ENCODE results near the gene REG4.
"Not testable (repeated sequence)": the region's sequence is repeated elsewhere in the genome, so short reads cannot be mapped to it uniquely, and the experiment has no call there.

Gene REG4

DNA sequence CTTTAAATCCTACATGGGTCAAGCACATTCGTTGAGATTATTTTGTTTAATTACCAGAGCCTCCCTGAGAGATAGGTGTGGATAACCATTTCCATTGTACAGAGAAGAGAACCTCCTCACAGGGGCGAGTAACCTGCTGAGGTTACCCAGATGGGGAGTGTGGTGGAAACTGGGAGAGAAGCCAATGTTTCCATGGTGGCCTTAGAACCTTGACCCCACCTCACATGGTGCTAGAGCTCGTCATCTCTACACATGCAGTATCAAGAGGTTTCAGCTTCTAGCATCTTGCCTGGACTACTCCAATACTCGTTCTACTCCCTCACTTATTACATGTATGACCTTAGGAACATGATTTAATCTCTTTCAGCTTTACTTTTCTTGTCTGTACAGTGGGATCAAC, 4.8 kb downstream of the REG4 start:
- DNase-seq (ENCODE audit: low read depth), result no peak

DNA sequence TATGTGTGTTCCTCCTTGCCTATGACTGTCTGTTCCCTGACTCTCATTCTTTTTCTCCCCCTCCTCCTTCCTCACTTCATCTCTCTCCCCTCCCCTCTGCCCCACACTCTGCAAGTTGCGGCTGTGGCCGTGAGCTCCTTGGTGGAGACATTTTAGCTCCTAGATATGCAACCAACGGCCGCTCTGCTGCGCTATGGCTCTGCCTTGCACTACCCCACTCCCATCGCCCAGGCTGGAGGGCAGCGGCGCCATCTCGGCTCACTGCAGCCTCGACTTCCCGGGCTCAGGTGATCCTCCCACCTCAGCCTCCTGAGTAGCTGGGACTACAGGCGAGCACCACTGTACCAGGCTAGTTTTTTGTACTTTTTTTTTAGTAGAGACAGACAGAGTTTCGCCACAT, 5.5 kb downstream of the REG4 start:
- no peak for DNase-seq (ENCODE audit: low read depth)

DNA sequence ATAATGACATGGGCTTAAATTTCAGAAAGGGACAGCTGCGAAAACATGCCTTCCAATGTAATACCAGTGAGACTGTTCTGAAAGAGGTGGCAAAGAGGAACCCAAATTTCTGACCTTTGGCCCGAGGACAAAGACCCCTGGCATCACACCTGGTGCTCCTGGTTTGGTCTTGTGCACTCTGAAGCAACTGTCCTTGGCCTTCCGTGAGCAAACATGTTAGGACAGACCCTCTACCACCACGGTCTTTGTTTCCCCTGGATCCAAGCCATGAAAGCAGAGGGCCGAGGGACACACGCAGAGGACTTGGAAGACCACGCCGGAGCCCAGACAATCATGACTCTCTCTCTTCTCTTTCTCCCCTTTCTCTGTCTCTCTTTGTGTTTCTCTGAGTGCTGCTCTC, 6.0 kb downstream of the REG4 start:
- no peak for DNase-seq (ENCODE audit: low read depth)

DNA sequence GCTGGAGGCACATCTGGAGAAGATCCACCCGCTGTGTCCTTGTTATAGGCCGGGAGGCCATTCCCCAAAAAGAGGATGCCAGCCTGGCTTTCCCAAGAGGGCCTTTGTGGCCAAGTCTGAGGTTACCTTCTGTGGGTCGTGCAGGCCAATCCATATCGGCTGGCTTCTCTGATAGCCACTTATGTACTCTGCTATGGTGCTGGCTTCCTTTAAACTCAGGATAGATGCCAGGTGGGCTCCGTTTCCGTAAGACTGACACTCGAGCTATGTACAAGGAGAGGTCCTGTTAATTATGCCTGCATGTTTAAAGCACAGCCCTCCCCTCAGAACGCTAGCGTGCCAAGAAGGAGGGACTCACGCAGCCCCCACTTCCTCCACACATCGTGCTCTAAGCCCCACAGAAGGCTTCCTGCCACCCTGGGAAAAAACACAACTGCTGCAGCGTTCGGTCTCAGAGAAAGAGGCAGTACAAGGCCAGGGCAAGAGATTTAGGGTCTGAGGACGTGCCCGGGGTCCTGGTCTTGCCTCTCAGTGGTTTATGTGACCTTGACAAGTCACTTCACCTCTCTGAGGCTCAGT, 11.6 kb downstream of the REG4 start:
- no peak for DNase-seq (ENCODE audit: low read depth)

DNA sequence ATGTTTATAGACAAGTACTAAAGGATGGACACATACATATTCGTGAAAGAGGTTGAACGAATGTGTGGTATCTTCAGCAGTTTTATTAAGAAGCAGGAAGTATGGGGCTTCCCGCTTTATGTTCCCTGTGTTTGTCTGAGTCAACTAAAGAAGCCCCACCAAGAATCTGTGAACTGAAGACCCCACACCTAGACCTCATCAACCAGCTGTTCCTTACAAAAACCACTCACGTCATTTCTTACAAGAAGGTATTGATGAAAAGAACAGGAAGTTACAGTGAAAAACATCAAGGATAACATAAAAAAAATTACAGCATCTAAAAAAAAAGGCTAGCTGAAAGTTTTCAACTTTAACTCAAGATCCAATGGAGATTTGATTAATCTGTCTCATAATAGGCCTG, 12.3 kb downstream of the REG4 start:
- no peak for DNase-seq (ENCODE audit: low read depth)

DNA sequence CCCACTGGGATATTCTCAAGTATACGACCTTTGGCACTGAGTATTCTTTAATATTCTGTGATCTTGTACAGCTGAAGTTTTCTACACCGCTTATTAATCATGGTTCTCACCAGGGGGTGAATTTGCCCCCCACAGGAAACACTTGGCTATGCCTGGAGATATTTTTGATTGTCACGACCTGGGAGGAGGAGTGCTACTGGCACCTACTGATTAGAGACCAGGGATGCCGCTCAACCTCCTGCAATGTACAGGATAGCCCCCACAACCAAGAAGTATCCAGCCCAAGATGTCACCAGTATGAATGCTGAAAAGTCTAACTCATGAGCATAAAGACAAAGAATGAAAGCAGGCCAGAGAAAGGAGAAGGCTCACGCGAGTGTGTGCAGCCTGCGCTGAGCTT, 13.7 kb downstream of the REG4 start:
- DNase-seq (ENCODE audit: low read depth), result no peak

GRCh38 chr1:119797162-119797561, 14.1 kb downstream of the REG4 start:
- DNase-seq (ENCODE audit: low read depth), result no peak

DNA sequence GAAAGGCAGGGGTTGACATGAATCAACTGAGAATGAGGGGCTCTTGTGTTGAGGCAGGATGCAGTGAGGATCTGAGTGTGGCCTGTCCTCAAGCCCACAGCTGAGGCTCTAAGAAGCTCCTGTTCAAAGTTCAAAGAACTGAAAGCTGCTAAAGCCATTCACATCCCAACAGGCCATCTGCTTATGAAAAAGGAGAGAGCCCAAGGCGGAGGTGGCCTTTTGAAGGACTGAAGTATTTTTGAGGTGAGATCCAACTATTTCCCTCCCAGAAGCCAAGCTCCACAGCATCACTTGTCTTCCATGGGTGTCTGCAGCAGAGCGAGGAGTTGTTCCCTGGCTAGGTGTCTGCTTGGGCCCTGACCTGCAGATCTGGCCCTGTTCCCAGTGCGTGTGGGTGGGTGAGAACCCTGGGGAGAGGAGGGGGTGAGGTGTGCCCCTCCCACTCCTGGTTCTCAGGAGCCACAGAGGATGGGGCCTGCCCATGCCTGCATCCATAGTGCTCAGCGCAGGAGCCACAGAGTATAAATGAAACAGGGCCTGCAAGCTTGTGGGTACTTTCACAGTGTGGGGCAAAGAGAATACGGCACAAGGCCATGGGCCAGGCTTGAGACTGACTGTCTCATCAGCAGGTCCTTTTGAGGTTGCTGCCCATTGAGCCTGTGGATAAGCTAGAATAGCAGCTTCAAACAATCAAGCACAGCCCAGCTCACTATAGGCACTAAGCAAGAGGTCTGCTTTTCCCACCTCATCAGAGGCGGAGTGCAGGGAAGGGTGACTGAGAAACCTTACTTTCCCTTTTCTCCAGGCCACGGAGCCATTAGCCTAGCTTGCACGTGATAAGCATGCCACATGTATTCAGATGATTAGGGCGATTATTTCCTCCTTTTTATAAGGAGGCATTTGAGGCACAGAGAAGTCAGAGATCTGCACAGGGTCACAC, 15.7 kb downstream of the REG4 start:
- DNase-seq (ENCODE audit: low read depth), result no peak

DNA sequence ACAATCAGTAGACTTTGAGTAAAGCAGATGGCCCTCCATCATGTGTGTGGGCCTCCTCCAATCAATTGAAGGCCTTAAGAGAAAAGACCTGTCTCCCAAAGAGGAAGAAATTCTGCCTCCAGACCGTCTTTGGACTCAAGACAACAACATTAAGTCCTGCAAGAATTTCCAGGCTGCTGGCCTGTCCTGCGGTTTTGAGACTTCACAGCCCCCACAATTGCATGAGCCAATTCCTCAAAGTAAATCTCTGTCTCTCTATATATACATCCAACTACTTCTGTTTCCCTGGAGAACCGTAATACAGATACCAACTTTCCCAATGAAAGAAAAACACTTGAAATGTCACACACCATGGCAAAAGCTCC, 16.4 kb downstream of the REG4 start:
- no peak for DNase-seq (ENCODE audit: low read depth)

GRCh38 chr1:119794230-119794875, 16.9 kb downstream of the REG4 start:
- DNase-seq (ENCODE audit: low read depth), result no peak

GRCh38 chr1:119791377-119791776, 19.9 kb downstream of the REG4 start:
- no peak for DNase-seq (ENCODE audit: low read depth)

DNA sequence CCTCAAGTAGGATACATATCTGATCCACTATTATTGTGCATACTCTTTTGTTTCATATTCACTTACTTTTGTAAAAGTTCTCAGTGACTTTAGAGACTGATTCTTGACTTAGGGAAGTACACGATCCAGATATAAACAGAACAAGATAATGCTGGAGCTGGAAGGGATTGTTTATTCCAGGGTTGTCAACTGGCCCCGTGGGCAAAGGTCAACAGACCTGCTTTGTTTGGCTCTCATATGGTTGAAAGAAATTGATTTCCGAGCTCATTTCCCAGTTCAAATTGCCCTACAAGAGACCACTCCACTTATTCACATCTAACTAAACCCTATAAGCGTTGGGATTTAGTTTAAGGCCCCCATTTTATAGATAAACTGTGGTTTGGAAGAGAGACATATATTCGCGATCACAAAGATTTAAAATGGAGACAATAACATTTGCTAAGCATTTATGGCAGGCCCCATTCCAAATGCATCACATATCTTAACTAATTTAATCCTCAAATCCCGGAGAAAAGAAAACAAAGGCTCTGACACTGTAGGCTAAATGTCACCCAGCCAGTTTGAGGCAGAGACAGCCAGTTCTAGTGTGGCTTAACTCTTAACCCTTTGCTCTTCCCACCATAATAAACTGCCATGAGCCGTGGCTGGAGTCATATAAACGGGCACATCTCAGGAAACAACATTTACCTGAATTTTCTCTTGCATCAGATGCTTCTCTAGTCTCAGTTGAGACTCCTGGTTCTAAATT, 20.6 kb downstream of the REG4 start:
- DNase-seq (ENCODE audit: low read depth), result no peak

DNA sequence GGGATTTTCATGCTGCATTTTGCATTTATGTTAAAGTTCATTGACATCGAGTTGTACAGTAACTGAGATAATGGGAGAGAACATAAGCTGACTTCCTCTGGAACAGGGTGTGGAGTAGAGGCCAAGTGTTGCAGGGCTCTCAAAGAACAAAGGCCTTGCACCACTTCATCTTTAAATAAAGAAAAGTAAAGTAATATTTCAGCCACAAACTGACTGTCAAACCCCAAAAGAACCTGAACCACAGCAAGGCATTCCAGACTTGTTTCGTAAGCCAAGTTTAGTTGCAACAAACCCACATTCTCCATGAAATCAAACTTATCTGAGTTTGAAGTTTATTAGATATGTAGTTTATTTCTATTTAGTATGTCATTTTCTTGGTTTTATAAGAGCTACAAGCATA, 23.5 kb downstream of the REG4 start:
- no peak for DNase-seq (ENCODE audit: low read depth)

GRCh38 chr1:119786473-119787050, 24.7 kb downstream of the REG4 start:
- peak; percentile 10 for DNase-seq (ENCODE audit: low read depth)

- DNase-seq (ENCODE audit: low read depth), result not testable (repeated sequence)
These were observed 25.2 kb downstream of the REG4 start for GRCh38 chr1:119786046-119786445.

- peak; percentile 7 for DNase-seq (ENCODE audit: low read depth)
These were observed 27.0 kb downstream of the REG4 start for GRCh38 chr1:119784191-119784781.

DNA sequence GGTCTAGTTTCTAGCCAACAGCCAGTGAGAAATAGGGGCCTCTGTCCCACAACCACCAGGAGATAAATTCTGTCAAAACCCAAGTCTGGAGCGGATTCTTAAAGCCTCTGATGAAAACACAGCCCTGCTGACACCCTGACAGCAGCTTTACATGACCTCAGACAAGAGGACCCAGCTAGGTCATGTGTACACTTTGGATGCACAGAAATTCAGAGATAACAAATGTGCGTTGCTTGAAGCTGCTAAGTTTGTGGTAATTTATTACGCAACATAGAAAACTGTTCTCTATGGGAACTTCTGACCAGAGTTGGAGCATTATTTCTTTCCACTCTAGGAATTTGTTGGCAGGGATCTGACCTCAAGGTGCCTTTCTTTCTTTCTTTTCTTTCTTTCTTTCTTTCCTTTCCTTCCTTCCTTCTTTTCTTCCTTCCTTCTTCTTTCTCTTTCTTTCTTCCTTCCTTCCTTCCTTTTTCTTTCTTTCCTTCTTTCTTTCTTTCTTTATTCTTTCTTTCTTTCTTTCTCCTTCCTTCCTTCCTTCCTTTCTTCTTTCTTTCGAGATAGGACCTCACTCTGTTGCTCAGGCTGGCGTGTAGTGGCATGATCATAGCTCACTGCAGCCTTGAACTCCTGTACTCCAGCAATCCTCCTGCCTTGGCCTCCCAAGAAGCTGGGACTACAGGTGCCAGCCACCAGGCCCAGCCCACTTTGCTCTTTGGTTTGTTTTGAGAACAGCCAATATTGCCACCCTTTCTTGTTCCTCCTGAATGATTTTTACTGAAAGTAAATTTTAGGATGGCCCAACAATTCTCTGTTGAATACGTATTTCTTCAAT, 27.7 kb downstream of the REG4 start:
- DNase-seq (ENCODE audit: low read depth), result peak; percentile 7

DNA sequence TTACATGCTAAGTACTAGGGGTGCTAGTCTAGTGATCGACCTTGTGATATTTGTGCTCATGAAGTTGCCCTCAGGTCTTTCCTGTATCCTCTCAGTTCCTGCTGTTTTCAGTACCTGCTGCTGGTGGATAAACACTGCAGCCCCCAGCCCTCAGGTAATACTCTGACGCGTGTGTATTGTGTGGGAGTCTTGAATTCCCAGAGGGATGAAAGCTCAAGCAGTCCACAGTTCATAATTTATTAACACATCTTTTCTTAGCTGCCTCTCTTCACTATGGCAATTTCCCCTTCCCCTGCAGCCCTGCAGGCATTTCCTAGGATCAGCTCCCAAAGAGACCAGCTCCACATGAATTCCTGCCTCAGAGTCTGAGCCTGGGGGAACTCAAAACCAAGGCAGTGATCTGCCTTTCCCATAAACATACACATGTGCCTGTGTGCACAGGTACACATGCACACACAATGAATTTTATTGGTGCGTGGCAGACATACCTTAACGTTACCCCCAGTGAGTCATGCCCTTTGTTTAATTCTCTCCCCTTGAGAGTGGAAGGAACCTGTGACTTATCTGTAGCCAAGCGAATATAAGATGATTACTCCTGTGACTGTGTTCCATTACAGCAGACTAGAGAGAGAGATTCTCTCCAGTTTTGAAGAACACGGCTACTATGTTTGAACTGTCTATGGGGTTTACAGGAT, 28.5 kb downstream of the REG4 start:
- DNase-seq (ENCODE audit: low read depth), result no peak

DNA sequence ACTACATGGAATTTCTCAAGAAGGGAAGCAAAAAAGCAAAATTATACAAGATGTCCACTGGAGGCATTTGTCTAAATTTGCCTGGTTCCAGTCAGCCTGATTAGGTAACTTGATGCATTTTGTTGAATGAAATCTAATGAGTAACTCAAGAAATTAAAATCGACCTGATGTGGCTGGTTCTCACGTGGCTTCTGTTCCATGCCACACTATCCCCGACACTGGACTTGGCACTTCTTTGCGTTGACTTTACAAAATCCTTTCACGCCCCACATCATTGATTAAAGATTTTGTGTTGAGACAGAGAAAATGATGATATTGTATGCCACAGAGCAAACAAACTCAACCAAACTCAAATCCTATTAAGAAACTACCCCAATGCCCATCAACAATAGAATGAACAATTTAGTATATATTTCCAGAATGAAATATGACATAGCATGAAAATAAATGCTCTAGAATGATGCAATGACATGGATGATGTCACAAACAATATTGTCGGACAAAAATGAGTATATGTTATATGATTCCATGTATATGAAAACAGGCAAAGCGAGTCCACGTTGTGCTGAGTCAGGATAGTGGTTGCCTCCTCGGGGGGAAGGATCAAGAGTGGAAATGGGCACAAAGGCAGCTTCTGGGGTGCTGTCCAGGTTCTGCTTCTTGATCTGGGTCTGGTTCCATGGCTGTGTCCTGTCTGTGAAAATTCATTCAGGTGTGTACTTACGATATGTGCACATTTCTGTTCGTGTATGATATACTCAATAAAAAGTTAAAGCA, 29.6 kb downstream of the REG4 start:
- DNase-seq (ENCODE audit: low read depth), result no peak
